Breast epithelium (tissue), 3 donors: ENCODE results near the gene AQP5.

Experiments
- POLR2A ChIP-seq: fragments of 450-650 bp; IDR thresholded peaks from one replicate; pipeline ENCODE4 v1.6.1; 2016; ENCODE audit warnings: antibody characterized with exemption, mild to moderate bottlenecking, moderate library complexity
- POLR2AphosphoS5 ChIP-seq, 3 donors: sonication (generic); formaldehyde crosslinking; IDR thresholded peaks; one replicate each; pipeline ENCODE4 v1.6.1; 2017; ENCODE audit warnings: antibody characterized with exemption in 3 of 3
- TF ChIP-seq, protein P1 (sequence below), 3 donors: fragments of 450-650 bp; IDR thresholded peaks; one replicate each; pipeline ENCODE4 v1.5.1; 2016 to 2017; ENCODE audit warnings: antibody characterized with exemption in 3 of 3, mild to moderate bottlenecking in 3 of 3, moderate library complexity in 3 of 3

DNA sequence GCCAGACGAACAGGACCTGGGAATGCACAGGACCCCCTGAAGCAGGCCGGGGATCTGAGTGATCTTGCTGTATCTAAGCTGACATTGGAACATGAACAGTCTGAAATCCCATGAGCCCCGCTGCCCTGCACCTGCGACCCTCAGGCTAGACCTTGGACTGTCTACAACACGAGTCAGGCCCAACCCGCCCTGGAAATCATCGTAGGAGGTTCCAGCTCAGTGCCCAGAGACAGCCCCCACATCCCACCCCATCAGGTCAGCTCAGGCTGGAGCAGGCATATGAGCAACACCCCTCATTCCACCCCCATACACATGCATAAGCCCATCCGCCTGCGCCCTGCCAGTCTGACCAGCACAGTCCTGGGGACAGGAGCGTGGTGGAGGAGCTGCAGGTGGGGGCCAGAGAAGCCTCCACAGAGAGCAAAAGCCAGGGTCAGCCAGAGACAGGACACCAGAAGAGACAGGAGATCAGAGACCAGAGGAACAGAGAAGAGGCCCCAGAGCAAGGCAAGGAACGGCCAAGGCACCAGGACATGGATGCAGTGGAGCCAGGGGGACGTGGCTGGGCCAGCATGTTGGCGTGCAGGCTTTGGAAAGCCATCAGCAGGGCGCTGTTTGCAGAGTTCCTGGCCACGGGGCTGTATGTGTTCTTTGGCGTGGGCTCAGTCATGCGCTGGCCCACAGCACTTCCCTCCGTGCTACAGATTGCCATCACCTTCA lies 11.1 kb downstream of the AQP5 start, which contains the start of gene AQP6:
- TF ChIP-seq POLR2AphosphoS5 (IDR thresholded peaks at IDR 0.05) (no peak), POLR2A (no peak)
- TF ChIP-seq, protein P1, sequence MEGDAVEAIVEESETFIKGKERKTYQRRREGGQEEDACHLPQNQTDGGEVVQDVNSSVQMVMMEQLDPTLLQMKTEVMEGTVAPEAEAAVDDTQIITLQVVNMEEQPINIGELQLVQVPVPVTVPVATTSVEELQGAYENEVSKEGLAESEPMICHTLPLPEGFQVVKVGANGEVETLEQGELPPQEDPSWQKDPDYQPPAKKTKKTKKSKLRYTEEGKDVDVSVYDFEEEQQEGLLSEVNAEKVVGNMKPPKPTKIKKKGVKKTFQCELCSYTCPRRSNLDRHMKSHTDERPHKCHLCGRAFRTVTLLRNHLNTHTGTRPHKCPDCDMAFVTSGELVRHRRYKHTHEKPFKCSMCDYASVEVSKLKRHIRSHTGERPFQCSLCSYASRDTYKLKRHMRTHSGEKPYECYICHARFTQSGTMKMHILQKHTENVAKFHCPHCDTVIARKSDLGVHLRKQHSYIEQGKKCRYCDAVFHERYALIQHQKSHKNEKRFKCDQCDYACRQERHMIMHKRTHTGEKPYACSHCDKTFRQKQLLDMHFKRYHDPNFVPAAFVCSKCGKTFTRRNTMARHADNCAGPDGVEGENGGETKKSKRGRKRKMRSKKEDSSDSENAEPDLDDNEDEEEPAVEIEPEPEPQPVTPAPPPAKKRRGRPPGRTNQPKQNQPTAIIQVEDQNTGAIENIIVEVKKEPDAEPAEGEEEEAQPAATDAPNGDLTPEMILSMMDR (IDR thresholded peaks at IDR 0.05) = no peak
